ENCODE measurements around the gene TTC9B.

Gene TTC9B

DNA sequence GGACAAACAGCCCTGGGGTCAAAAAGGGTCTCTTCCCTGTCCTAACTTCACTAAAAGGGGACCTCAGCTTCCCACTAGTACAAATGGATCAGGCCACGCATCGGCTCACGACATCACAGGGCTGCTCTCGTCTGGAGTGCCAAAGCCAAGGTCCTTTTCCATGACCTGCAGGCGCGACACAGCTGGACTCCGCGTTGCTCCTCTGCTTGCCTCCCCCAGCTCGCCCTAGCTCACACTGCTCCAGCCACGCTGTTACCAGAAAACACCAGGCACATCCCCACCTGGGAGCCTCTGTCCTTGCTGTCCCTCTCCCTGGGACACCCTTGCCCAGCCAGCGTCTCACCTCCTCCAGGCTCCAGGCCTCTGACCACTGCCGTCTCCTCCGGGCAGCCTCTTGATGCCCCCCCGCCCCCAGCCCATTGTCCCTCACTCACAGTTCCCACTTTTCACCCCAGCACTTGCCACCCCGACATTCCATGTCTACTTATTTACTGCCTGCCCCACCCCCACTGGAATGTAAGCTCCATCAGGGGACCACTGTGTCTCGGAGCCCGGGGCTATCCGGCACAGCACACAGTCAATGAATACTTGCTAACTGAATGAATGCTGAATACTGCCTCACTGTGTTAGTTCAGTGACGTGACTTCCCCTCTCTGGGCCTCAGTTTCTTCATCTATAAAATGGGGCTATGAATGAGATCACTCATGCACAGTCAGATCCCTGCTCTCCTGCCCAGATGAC lies 46.3 kb upstream of the TTC9B start:
- TF ChIP-seq, protein P1, sequence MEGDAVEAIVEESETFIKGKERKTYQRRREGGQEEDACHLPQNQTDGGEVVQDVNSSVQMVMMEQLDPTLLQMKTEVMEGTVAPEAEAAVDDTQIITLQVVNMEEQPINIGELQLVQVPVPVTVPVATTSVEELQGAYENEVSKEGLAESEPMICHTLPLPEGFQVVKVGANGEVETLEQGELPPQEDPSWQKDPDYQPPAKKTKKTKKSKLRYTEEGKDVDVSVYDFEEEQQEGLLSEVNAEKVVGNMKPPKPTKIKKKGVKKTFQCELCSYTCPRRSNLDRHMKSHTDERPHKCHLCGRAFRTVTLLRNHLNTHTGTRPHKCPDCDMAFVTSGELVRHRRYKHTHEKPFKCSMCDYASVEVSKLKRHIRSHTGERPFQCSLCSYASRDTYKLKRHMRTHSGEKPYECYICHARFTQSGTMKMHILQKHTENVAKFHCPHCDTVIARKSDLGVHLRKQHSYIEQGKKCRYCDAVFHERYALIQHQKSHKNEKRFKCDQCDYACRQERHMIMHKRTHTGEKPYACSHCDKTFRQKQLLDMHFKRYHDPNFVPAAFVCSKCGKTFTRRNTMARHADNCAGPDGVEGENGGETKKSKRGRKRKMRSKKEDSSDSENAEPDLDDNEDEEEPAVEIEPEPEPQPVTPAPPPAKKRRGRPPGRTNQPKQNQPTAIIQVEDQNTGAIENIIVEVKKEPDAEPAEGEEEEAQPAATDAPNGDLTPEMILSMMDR (IDR thresholded peaks at IDR 0.05; ENCODE audit: control extremely low read depth, extremely low read depth, low read depth, missing control alignments): no peak
- CTCF ChIA-PET: interaction anchor here (1.5 to 1.8 kb wide), 2 partner anchors 10 to 40 kb away, joined by 5 to 6 read pairs; no protein-coding TSS in a partner anchor
- POLR2A ChIA-PET: no interaction called here
- no peak for DNase-seq (ENCODE audit: extremely low spot score)

DNA sequence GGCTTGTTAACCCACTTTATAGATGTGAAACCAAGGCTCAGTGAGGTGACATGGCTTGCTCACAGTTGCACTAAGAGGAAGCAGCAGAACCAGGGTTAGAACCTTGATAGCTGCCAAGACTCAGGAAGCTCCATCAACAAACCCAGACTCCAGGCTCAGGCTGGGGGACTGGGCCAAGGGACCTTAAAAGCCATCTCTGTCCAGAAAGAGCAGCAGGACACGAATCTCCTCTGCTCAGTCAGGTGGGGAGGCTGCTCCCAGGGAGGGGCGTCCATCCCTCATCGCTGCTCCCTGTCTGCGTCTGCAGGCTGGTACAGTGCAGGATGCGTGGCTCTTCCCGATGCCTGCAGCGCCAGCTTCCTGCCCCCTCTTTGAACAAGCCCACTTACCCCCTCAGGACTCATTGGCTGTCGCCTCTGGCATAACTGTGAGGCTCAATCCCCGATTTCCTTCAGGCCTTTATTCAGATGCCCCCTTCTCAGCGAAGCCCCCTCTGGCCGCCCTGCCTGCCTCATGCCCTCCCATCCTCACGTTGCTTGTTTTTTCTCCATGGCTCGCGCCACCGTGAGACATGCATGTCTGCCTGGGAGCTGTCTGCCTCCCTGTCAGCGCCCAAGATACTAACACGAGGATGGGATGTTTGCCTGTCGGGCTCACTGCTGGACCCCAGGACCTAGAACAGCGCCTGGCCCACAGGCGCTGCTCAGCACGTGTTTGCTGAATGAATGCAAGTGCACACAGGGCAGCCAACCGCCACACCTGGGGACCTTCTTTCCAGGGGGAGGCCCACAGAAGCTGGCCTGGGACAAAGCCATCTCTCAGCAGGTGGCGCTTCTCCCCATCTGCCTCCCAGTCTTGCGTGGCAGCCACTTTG lies 45.5 kb upstream of the TTC9B start:
- ChIA-PET POLR2A (no interaction called here), CTCF (interaction anchor here (1.1 to 1.8 kb wide), 2 partner anchors 11 to 14 kb away, joined by 3 to 6 read pairs; no protein-coding TSS in a partner anchor)
- TF ChIP-seq, protein P1 (IDR thresholded peaks at IDR 0.05; ENCODE audit: control extremely low read depth, extremely low read depth, low read depth, missing control alignments): no peak
- DNase-seq (ENCODE audit: extremely low spot score): no peak

DNA sequence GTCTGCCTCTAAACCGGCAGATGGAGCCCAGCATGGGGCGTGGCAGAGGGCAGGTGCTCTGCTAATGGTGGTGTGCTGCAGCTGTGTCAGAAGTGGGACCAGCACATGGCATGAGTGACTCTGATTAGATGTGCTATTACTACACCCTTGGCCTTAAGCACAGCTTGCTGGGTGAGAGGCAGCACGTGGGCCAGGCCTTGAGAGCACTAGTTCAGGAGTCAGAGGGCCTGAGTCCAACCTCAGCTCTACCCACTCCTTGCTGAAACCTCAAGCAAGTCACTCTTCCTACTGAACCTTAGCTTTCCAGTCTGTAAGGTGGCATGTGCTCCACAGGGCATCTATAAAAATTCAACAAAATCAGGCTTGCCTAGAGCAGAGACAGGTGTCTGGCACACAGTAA lies 44.2 kb upstream of the TTC9B start:
- DNase-seq (ENCODE audit: extremely low spot score): no peak
- POLR2A ChIA-PET: no interaction called here
- TF ChIP-seq, protein P1 (IDR thresholded peaks at IDR 0.05; ENCODE audit: control extremely low read depth, extremely low read depth, low read depth, missing control alignments): no peak
- CTCF ChIA-PET: interaction anchor here (0.9 to 1.1 kb wide), 3 partner anchors 12 to 37 kb away, joined by 3 to 4 read pairs (median 3); no protein-coding TSS in a partner anchor

DNA sequence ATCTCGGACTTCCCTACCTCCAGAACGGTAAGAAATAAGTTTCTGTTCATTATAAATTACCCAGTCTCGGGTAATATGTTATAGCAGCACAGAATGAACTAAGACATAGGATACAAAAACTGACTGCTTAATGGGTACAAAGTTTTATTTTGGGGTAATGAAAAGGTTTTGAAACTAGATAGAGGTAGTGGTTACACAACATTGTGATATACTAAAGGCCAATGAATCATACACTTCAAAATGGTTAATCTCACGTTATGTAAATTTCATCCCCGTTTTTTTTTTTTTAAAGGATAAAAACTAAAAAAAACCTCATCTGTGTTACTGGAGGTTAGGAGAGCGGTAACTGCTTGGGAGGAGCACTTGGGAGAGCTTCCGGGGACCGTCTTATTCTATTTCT lies 43.4 kb upstream of the TTC9B start:
- TF ChIP-seq, protein P1 (IDR thresholded peaks at IDR 0.05; ENCODE audit: control extremely low read depth, extremely low read depth, low read depth, missing control alignments): no peak
- POLR2A ChIA-PET: no interaction called here
- CTCF ChIA-PET: no interaction called here
- no peak for DNase-seq (ENCODE audit: extremely low spot score)

DNA sequence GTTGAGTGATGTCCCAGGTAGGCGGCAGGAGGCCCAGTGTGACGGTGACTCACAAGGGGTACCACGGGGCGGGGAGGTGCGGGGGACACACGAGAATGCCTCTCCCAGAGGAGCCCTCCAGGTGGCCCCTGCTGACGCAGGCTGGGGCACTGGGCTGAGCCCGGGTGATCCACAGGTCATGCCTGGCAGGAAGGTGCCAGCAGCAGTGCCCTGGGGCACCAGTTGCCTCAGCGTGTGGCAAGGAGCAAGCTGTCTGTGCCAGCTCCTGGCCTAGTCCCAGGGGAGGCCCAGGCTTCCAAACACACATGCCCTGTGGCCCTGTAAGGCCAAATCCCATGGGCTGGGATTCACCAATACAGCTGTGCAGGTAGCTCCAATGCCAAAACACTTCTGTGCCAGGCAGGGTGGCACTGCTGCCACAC lies 38.9 kb upstream of the TTC9B start:
- DNase-seq (ENCODE audit: extremely low spot score): no peak
- TF ChIP-seq, protein P1 (IDR thresholded peaks at IDR 0.05; ENCODE audit: control extremely low read depth, extremely low read depth, low read depth, missing control alignments): no peak
- ChIA-PET POLR2A (no interaction called here), CTCF (no interaction called here)

DNA sequence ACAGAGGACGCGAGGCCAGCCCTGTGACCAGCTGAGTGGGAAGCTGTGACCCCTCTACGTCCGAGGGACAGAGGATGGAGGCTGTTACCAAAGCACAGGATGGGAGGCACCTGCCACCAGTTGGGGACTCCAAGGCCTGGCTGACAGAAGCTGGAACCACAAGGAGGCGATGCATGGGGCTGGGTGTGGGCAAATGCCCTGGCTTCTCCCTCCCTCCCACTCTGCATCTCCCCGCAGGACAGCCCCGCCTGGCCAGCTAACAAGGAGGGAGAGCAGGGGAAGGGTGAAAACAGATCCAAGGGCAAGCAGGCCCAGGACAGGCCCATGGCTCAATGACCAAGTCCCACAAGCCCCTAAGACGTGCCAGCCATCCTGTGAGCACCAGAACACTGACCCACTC lies 38.3 kb upstream of the TTC9B start:
- TF ChIP-seq, protein P1 (IDR thresholded peaks at IDR 0.05; ENCODE audit: control extremely low read depth, extremely low read depth, low read depth, missing control alignments): no peak
- CTCF ChIA-PET: no interaction called here
- POLR2A ChIA-PET: interaction anchor here (0.5 kb wide), 1 partner anchor 27 kb away, joined by 3 read pairs; no protein-coding TSS in a partner anchor
- DNase-seq (ENCODE audit: extremely low spot score): no peak
